Measurements from ENCODE around the gene PLIN1. TPM values are rescaled to one million over a fixed set of nuclear protein-coding genes. Genes with fewer than 3 reads are reported as not detected.

The PLIN1 gene
- 0.06 to 0.25 TPM (median 0.08 TPM) in 5 replicates for total RNA-seq (2022; extraction: Qiagen RNA extraction)

GRCh38 chr15:89679212-89679611 lies at the start of gene PLIN1:
TSS of gene PLIN1 (minus strand) at chr15:89679367. CDS start at chr15:89677489, 1,878 bp downstream.

GRCh38 chr15:89690276-89691218 lies 11.4 kb upstream of the PLIN1 start, which contains the start of the genes PEX11A and WDR93:
TSS of gene PEX11A (minus strand) at chr15:89690754. CDS start at chr15:89690632, 122 bp downstream.
TSS of gene WDR93 (plus strand) at chr15:89690811. CDS start at chr15:89701747, 10,936 bp downstream.

GRCh38 chr15:89654847-89655805 lies 24.0 kb downstream of the PLIN1 start, which contains the start of gene KIF7:
TSS of gene KIF7 (minus strand) at chr15:89655467. CDS start at chr15:89652930, 2,537 bp downstream.

Other genes with a start within 250 kb of the PLIN1 start
- gene RHCG, start 182.8 kb downstream of the PLIN1 start, total RNA-seq (2022; extraction: Qiagen RNA extraction) = 37.1 to 45.3 TPM (median 39.8 TPM) in 5 replicates
- gene TICRR, start 103.9 kb downstream of the PLIN1 start, total RNA-seq (2022; extraction: Qiagen RNA extraction) = 11.1 to 14.7 TPM (median 13.5 TPM) in 5 replicates
- 3.5 to 5.1 TPM (median 4.4 TPM) in 5 replicates for gene KIF7, start 23.9 kb downstream of the PLIN1 start, total RNA-seq (2022; extraction: Qiagen RNA extraction)
- 5.9 to 7.4 TPM (median 7.0 TPM) in 5 replicates for gene PEX11A, start 11.4 kb upstream of the PLIN1 start, total RNA-seq (2022; extraction: Qiagen RNA extraction)
- gene WDR93, start 11.4 kb upstream of the PLIN1 start, total RNA-seq (2022; extraction: Qiagen RNA extraction) = 0.11 to 0.23 TPM (median 0.14 TPM) in 5 replicates
- 1.7 to 8.5 TPM (median 8.0 TPM) in 5 replicates for gene MESP1, start 71.9 kb upstream of the PLIN1 start, total RNA-seq (2022; extraction: Qiagen RNA extraction)
- gene MESP2, start 97.0 kb upstream of the PLIN1 start, total RNA-seq (2022; extraction: Qiagen RNA extraction) = 0.10 to 0.81 TPM (median 0.47 TPM) in 5 replicates
- gene ANPEP, start 135.5 kb upstream of the PLIN1 start, total RNA-seq (2022; extraction: Qiagen RNA extraction) = 37.6 to 48.1 TPM (median 44.0 TPM) in 5 replicates
- gene AP3S2, start 214.6 kb upstream of the PLIN1 start, total RNA-seq (2022; extraction: Qiagen RNA extraction) = 34.8 to 82.2 TPM (median 38.8 TPM) in 5 replicates
- 10.3 to 13.7 TPM (median 12.1 TPM) in 5 replicates for gene ARPIN, start 233.6 kb upstream of the PLIN1 start, total RNA-seq (2022; extraction: Qiagen RNA extraction)